HG03575 (cell line): Measurements from ENCODE around the gene KIF17.
A peak's percentile ranks its signal among the peaks of the same experiment; 100 is the strongest.

Experiments
- ATAC-seq: cut with Tn5 transposase; IDR thresholded peaks from one replicate; pipeline ENCODE4 v1.9.1; 2021; ENCODE audit not compliant: unreplicated experiment, insufficient number of reproducible peaks, low FRiP score; ENCODE audit errors: extremely low read depth

KIF17 gene

GRCh38 chr1:20666804-20667203 lies 51.0 kb downstream of the KIF17 start:
- ATAC-seq: no peak

- no peak for ATAC-seq
These were observed 51.7 kb downstream of the KIF17 start for GRCh38 chr1:20666146-20666545.

GRCh38 chr1:20665726-20666125 lies 52.1 kb downstream of the KIF17 start:
- ATAC-seq: no peak

- ATAC-seq: no peak
These were observed 53.7 kb downstream of the KIF17 start for GRCh38 chr1:20663969-20664715.

DNA sequence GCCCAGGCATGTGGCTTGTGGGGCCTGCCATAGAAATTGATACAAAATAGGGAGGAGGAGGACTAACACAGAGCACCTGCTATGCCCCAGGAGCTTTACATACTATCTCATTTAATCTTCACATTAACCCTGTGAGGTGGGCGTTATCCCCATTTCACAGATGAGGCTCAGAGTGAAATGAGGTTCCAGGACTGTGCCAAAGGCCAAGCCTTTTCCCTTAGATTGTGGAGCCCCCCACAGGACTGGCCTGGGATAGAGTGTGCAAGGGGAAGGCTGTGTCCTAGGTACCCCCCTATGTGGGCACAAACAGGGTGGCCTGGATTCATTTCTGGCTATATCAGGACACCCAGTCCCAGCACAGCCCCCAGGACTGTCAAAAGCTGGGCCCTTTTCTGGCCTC lies 54.4 kb downstream of the KIF17 start:
- ATAC-seq: no peak

- no peak for ATAC-seq
These were observed 55.7 kb downstream of the KIF17 start for GRCh38 chr1:20662110-20662475.

DNA sequence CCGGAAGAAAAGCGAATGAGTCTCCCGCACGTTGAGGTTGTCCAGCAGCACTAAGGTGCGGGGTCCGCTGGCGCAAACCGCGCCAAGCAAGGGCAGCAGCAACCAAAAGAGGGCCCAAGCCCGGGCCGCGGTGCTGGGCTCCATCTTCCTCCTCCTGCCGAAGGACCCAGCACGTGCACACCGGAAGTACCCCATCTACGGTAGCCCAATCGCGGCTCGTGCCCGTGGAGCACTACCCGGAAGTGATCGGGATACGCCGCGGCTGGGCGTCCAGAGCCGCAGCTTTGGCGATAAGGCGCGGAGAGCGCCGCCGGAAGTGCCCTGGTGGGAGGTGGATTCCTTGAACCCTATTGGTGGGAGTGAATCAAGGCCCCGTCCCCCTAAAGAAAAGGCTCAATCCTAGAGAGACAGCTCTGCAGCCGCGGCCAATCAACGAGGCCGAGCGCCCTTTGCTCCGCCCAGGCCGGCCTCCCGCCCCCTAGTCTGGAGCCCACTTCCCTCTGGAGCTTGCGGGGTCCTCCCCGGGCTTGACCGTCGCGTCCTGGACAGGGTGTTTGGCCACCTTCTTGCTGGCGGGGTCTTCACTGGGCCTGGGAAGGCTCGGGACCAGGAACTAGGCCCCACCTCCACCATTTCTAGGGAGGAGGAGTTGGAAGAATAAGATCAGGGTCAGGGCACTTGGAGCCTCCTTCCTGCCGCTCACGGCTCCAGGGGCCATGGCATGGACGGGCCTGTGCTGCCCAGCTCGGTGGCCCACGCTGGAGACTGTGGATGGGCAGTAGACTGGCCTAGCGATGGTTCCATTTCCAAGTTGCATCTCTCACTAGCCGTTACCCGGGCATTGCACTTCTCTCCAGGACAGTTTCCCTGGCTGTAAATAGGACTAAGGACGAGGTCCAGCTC lies 56.3 kb downstream of the KIF17 start, which contains the start of gene DDOST:
Gene DDOST, minus strand, starts transcription at position 163 of the 903 bp plus-strand sequence. Its CDS starts 19 bp downstream, at position 144.
- ATAC-seq: peak; percentile 88

- ATAC-seq: no peak
These were observed 57.0 kb downstream of the KIF17 start for GRCh38 chr1:20660847-20661206.

GRCh38 chr1:20660363-20660762 lies 57.4 kb downstream of the KIF17 start:
- ATAC-seq: no peak

- no peak for ATAC-seq
These were observed 59.5 kb downstream of the KIF17 start for GRCh38 chr1:20658166-20658915.

- no peak for ATAC-seq
These were observed 60.8 kb downstream of the KIF17 start for GRCh38 chr1:20657024-20657423.

DNA sequence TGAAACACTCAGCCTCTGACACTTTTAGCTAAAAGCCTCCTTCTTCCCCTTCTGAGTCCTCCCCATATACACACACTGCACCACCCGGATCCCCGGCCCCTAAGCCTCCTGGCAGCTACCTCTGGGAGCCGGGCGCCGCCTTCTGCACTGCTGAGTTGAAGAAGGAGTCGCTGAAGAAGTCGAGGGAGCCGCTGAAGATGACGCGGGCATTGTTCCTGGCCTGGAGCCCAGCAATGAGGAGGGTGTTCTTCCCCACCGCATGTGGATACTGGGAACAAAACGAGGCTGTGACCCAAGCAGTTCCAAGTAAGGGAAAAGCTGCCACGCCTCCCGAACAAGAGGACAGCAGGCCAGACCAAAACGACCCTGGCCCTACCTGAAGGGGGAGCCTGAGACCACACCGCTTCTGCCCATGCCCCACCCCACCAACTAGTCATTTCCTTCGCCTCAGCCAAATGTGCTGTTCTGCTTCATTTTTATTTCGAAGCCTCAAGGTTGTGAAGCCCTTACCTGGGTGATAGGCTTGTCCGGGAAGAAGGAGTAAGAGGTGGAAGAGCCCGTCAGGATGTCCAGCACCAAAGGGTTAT lies 63.6 kb downstream of the KIF17 start:
- ATAC-seq: no peak

DNA sequence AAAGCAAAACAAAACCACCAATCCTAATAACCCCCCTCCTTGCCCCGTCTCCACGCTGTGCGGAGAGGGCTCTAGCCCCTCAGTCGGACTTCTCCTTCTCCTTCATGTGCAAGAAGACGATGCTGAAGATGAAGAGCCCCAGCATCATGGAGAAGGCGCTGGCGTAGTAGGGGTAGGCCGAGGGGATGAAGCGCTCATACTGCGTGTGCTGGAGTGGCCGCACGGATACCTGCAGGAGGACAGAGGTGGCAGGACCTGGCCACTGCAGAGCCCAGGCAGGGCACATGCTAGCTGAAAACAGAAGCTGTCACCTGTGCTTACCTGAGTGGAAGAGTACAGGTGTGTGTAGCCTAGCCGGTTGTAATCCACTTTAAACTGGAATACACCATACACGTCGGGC lies 65.5 kb downstream of the KIF17 start:
- no peak for ATAC-seq

DNA sequence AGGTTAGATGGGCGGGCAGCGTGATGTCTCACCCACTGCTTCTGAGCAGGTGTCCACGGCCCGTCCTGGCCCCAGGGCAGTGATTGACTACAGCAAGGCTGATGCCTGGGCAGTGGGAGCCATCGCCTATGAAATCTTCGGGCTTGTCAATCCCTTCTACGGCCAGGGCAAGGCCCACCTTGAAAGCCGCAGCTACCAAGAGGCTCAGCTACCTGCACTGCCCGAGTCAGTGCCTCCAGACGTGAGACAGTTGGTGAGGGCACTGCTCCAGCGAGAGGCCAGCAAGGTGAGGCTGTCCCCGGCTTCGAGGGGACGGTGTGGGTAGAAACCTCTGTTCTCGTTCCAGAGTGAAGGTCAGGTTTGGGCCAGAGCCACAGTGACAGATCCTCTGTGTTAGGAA lies 68.9 kb downstream of the KIF17 start:
- ATAC-seq: no peak

DNA sequence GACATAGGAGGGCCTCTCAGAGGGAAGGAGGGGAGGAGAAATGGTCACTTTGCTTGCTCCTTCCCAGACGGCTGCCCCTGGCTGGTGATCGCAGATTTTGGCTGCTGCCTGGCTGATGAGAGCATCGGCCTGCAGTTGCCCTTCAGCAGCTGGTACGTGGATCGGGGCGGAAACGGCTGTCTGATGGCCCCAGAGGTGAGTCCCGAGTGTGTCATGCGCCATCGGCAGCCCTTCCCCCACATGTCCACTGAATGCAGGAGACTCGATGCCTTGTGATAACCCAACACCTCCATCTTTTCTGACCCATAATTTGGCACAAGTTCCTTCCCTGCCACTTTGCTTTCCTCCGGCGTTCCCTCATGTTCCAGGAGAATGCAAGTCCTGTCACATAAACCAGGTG lies 69.4 kb downstream of the KIF17 start:
- ATAC-seq: no peak

DNA sequence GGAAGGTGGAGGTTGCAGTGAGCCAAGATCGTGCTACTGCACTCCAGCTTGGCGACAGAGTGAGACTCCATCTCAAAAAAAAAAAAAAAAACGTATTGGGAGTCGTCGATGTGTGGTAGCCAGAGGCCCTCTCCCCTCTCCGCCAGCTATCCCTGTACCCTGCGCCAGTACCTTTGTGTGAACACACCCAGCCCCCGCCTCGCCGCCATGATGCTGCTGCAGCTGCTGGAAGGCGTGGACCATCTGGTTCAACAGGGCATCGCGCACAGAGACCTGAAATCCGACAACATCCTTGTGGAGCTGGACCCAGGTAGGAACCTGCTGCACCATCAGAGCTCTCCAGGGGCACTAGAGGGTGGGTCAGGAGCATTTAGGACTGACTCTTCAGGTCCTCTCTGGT lies 72.4 kb downstream of the KIF17 start:
- no peak for ATAC-seq

- no peak for ATAC-seq
These were observed 73.4 kb downstream of the KIF17 start for GRCh38 chr1:20644416-20644815.

DNA sequence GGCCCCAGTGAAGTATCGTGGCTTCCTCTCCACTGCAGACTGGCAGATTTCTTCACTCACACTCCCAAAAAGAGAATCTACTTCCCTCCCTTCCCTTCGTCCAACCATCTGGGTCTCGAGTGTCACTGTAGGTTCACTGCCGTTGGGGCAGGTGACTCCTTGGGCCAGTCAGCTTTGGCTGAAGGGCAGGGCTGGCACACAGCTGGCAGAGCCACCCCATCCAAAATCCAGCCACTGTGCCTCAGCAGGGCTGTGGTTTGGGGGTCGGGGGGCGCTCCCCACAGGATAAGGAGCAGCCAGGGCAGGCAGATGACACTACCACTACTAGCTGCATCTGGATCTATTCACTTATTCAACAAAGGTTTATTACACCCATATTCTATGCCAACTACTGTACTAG lies 74.7 kb downstream of the KIF17 start:
- ATAC-seq: no peak

DNA sequence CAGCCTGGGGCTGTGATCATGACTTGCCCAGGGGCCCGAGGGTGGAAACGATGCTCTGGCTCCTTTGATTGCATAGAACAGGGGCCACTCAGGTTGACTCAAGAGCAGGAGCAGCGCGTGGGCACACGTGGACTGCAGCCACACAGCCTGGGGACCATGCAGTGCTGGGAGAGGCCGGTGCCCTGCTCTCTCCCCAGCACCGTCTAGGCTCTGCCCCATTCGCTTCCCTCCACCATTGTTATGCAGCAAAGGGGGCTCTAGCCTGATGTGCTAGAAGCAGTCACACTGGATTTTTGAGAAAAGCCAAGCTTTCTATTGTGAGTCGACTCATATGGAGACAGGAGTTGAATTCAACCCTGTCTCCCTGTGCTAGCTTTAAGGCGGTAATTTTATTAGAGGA lies 75.8 kb downstream of the KIF17 start:
- ATAC-seq: no peak
